GM12873 (cell line): Measurements from ENCODE around the gene MYH3.

Experiments
- TF ChIP-seq, protein P1 (sequence below): IDR thresholded peaks from 2 replicates; pipeline ENCODE4 v1.5.1; 2012; ENCODE audit warnings: low read depth, mild to moderate bottlenecking, moderate library complexity, low read length, control low read depth; ENCODE audit not compliant: insufficient read depth; ENCODE audit errors: missing control alignments

Gene MYH3

DNA sequence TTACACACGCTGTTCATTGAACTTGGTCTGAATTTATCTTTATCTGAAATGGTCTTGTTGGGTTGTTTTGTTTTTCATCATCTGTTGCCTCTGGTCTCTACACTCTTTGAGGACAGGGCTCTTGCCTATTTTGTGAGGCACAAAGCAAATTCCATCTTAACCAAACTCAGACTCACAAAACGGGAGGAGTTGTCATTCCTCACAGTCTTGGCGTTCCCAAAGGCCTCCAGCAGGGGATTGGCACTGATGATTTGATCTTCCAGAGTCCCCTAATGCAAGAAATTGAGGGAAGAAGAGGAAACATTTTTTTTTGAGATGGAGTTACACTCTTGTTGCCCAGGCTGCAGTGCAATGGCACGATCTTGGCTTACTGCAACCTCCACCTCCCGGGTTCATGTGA, 8.7 kb downstream of the MYH3 start:
- TF ChIP-seq, protein P1, sequence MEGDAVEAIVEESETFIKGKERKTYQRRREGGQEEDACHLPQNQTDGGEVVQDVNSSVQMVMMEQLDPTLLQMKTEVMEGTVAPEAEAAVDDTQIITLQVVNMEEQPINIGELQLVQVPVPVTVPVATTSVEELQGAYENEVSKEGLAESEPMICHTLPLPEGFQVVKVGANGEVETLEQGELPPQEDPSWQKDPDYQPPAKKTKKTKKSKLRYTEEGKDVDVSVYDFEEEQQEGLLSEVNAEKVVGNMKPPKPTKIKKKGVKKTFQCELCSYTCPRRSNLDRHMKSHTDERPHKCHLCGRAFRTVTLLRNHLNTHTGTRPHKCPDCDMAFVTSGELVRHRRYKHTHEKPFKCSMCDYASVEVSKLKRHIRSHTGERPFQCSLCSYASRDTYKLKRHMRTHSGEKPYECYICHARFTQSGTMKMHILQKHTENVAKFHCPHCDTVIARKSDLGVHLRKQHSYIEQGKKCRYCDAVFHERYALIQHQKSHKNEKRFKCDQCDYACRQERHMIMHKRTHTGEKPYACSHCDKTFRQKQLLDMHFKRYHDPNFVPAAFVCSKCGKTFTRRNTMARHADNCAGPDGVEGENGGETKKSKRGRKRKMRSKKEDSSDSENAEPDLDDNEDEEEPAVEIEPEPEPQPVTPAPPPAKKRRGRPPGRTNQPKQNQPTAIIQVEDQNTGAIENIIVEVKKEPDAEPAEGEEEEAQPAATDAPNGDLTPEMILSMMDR, result no peak

DNA sequence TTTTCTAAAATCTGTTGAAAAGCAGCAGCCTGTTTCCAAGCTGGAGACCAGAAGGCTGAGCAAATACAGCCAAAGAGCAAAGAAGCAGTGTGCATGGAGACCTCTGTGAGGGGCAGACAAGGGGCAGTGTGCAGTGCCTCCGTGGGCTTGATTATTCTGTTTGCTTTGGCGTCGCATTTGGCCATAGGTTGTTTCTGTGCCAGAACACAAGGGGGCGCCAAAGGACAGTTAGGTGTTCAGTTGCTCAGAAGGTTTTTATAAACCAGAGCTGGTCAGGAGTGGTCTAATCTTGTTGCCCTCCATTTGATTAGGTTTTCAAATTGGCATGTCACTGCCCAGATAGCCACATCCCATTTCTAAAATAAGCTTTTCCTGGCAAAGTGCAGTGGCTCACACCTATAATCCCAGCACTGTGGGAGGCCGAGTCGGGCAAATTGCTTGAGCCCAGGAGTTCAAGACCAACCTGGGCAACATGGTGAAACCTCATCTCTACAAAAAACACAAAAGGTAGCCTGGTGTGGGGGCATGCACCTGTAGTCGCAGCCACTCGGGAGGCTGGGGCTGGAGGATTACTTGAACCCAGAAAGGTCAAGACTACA, 10.6 kb downstream of the MYH3 start:
- TF ChIP-seq, protein P1, result peak; percentile 88

DNA sequence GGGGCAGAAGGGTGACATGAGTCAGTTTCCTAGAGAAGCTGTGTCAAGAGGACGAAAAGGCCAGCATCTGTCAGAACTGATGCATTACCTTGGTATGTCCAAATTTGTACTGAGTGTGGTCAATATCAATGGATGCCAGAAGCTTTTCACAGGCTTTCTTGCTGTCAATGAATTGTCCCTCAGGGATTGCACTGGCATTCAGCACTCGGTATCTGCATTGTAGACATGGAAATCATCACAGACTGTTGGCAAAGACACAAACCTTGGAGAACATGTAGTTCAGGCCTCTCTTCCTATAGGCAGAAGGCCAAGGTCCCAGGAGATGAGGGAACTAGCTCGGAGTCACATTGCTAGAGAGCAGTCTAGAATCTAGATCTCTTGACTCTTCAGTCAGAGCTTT, 16.6 kb downstream of the MYH3 start:
- TF ChIP-seq, protein P1, result no peak

DNA sequence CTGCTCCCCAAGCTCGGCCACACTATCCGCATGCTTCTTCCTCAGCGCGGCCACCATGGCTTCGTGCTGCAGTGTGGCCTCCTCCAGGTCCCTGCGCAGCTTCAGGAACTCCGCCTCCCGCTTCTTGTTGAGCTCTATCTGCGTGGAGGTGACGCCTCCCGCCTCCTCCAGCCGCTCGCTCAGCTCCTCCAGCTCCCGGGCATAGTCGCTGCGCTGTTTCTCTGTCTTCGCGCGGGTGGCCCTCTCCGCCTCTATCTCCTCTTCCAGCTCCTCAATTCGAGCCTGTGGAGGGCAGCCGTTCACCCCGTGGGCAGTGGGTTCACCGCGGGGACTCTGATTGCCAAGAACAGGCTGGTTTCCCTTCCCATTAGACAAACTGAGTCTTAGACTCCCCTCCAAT, 19.0 kb downstream of the MYH3 start:
- TF ChIP-seq, protein P1, result no peak

DNA sequence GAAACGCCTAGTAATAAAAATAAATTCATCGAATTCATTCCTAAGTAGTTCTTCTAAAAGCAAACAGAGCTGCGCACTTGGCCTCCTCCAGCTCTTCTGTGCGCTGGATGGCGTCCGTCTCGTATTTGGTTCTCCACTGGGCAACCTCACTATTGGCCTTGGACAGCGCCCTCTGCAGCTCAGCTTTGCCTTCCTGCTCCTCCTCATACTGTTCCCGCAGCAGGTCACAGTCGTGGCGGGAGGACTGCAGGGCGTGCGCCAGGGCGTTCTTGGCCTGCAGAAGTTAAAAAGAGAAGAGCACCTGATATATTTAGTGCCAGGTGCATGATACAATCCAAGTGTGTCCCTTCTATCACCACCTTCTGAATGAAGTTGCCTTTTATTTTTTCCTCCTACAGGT, 21.8 kb downstream of the MYH3 start:
- TF ChIP-seq, protein P1, result no peak

DNA sequence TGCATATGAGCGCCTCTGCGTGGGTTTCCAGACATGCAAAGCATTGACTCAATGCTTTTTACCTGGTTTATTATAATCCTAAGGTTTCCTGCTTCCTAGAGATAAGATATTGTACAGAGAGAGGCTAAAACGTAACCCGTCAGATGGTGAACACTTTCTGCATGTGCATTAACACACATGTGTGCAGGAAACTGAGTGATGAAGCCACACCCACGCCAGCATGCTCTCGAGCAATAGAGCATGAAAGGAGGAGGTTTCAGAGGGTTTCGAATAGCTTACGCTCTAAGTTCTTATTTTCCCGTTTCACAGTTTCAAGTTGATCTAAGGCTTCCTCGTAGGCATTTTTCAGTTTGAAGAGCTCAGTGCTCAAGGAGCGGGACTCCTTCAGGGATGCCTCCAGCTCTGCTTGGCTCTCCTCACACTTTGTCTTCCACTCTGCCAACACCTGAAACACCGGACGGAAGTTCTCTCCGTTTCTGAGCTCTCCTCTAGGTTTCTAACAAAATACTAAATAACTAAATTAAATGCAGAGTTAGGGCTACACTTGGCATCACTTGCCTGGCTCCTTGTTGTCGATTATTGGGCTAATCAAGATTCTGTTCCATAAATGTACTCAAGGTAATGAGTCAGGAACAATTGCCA, 23.2 kb downstream of the MYH3 start:
- TF ChIP-seq, protein P1, result no peak

DNA sequence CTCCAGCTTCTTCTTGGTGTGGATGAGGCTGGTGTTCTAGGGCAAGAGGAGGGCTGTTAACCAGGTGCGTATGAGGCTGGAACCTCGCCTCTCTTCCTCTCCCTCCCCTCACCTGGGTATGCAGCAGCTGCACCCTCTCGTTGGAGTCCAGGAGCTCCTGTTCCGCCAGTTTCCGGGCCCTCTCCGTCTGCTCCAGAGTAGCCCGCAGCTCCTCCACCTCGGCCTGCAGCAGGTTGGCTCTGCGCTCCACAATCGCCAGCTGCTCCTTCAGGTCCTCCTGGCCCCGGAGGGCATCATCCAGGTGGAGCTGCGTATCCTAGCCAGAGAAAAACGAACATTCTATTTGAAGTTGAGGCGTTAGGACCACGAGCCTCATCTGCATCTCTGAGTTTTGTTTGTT, 25.4 kb downstream of the MYH3 start:
- TF ChIP-seq, protein P1, result no peak
